Activated CD8-positive, alpha-beta memory T cell treated with anti-CD3 and anti-CD28 coated beads, Interleukin-2, amount 50 U/mL, for 48 hours (primary cell): ENCODE measurements around the gene TM9SF2.

Experiments used
- DNase-seq: peaks from one replicate; pipeline ENCODE4 v3.0.0-alpha.2; 2020

Gene TM9SF2

GRCh38 chr13:99582511-99582910 lies 81.2 kb downstream of the TM9SF2 start:
- no peak for DNase-seq

GRCh38 chr13:99585609-99586008 lies 84.3 kb downstream of the TM9SF2 start:
- DNase-seq = no peak

- no peak for DNase-seq
Measured at GRCh38 chr13:99587021-99587420, 85.7 kb downstream of the TM9SF2 start.

GRCh38 chr13:99587893-99588606 lies 86.8 kb downstream of the TM9SF2 start:
- no peak for DNase-seq

GRCh38 chr13:99589575-99589974 lies 88.3 kb downstream of the TM9SF2 start:
- DNase-seq = no peak

GRCh38 chr13:99590519-99591011 lies 89.3 kb downstream of the TM9SF2 start:
- no peak for DNase-seq

GRCh38 chr13:99596180-99596579 lies 94.9 kb downstream of the TM9SF2 start:
- no peak for DNase-seq

- DNase-seq = no peak
Measured at GRCh38 chr13:99600318-99600717, 99.0 kb downstream of the TM9SF2 start.

GRCh38 chr13:99601535-99601934 lies 100.3 kb downstream of the TM9SF2 start:
- DNase-seq = no peak

- DNase-seq = no peak
Measured at GRCh38 chr13:99604636-99605035, 103.4 kb downstream of the TM9SF2 start.

GRCh38 chr13:99605420-99606323 lies 104.4 kb downstream of the TM9SF2 start:
- peak; percentile 69 for DNase-seq

- peak; percentile 97 for DNase-seq
Measured at GRCh38 chr13:99606324-99607066, 105.2 kb downstream of the TM9SF2 start, which contains the start of gene CLYBL. Gene CLYBL (plus strand): TSS chr13:99606690.

GRCh38 chr13:99608345-99608744 lies 107.1 kb downstream of the TM9SF2 start:
- no peak for DNase-seq

- DNase-seq = no peak
Measured at GRCh38 chr13:99610702-99611289, 109.5 kb downstream of the TM9SF2 start.
